Measurements from ENCODE around the gene GPA33. TPM values are rescaled to one million over a fixed set of nuclear protein-coding genes. Genes with fewer than 3 reads are reported as not detected.

GPA33 gene
- total RNA-seq, 4 donors from 2014 or later = 1.7 TPM; not detected in 3

DNA sequence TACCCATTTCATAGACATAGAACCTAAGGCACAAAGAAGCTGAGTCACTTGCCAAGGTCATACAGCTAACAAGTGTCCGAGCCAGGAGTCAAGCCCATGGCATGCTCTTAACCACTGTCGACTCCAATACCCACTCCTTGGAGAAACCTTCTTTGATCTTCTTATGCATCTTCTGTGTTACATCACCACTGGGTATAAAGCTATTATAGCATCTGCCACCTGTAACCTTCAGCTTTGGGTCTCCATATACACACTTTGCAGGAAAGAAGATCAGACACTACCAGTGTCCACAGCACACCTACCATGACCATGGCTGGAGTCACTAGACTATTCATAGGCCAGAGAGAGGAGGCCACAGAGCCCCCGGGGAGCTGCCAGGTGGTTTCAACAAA lies 29.1 kb downstream of the GPA33 start:
- 78 to 92% methylated on average over 2 to 3 of the region's 3 CpGs for WGBS, 2 donors (ENCODE audit: low coverage in 1 of 2)
- Histone ChIP-seq H3K9me3 (no peaks in the 10 kb centered on the region), H3K27me3 (peaks cover 16% of the 10 kb centered on the region), H3K4me3 (no peak overlapping the region), H3K27ac (no peak overlapping the region), H3K4me1 (peaks cover 0 to 10% (median 4%) of the 10 kb centered on the region in 3 donors), H3K36me3 (no peaks in the 10 kb centered on the region)
- ATAC-seq = no peak
- no peak for TF ChIP-seq POLR2A (IDR thresholded peaks at IDR 0.05)
- TF ChIP-seq POLR2AphosphoS5 (IDR thresholded peaks at IDR 0.05) = no peak
- TF ChIP-seq, protein P1, sequence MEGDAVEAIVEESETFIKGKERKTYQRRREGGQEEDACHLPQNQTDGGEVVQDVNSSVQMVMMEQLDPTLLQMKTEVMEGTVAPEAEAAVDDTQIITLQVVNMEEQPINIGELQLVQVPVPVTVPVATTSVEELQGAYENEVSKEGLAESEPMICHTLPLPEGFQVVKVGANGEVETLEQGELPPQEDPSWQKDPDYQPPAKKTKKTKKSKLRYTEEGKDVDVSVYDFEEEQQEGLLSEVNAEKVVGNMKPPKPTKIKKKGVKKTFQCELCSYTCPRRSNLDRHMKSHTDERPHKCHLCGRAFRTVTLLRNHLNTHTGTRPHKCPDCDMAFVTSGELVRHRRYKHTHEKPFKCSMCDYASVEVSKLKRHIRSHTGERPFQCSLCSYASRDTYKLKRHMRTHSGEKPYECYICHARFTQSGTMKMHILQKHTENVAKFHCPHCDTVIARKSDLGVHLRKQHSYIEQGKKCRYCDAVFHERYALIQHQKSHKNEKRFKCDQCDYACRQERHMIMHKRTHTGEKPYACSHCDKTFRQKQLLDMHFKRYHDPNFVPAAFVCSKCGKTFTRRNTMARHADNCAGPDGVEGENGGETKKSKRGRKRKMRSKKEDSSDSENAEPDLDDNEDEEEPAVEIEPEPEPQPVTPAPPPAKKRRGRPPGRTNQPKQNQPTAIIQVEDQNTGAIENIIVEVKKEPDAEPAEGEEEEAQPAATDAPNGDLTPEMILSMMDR (IDR thresholded peaks at IDR 0.05) = no peak
- TF ChIP-seq EP300 (IDR thresholded peaks at IDR 0.05) = no peak

DNA sequence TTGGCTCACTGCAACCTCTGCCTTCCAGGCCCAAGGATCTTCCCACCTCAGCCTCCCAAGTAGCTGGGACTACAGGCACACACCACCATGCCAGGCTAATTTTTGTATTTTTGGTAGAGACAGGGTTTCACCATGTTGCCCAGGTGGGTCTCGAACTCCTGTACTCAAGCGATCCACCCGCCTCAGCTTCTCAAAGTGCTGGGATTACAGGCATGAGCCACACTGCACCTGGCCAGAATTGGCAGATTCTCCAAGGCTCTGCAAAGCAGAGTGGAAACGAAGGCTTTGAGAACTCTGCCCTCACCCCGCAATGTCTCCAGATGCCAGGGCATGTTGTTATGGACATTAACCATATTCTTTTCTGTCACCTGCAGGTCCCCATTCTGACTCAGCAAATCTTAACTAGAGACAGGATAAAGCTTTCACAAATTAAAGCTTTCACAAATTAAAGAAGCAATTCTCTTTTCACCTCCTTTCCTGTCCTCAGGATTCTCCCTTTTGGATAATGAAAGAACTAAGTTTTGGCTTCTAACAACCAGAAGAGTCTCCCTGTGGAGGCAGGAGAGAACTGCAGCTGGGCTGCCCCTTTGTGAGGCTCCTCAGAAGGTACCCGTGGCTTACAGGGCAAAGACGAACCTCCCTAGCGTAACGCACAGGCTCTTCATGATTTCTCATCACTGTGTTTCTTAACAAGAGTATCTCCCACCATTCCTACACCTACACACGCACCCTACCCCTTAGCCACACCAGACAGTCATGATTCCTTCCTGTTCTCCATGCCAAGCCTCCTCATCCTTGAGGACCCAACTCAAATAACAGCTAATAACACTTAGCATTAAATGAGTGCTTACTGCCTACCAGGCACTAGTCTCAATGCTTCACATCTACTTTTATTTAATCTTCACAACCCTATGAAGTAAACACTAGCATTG lies 29.8 kb downstream of the GPA33 start:
- Histone ChIP-seq H3K4me3 (no peak overlapping the region), H3K27ac (no peak overlapping the region), H3K27me3 (peaks cover 14% of the 10 kb centered on the region), H3K9me3 (no peaks in the 10 kb centered on the region), H3K36me3 (no peaks in the 10 kb centered on the region), H3K4me1 (peaks cover 0 to 10% (median 4%) of the 10 kb centered on the region in 3 donors)
- TF ChIP-seq, protein P1 (IDR thresholded peaks at IDR 0.05) = no peak
- TF ChIP-seq EP300 (IDR thresholded peaks at IDR 0.05) (no peak), POLR2AphosphoS5 (IDR thresholded peaks at IDR 0.05) (no peak), POLR2A (IDR thresholded peaks at IDR 0.05) (no peak)
- no peak for ATAC-seq
- WGBS, 2 donors (ENCODE audit: low coverage in 1 of 2) = 76 to 79% methylated on average over 8 to 10 of the region's 10 CpGs

DNA sequence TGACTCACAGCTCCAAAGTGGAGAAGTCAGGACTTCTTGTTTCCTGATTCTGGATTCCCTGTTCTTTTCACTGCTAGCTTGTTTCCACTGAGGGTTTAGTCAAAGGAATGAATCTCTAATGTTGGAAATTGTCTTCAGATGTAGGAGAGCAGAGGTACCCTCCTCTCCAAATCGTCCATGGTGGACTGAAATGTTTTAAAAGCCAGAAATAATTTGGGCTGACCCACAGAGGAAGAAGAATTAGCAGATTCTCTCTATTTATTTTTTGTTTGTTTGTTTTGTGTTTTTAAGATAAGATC lies 30.4 kb downstream of the GPA33 start:
- ATAC-seq = no peak
- no peak for TF ChIP-seq POLR2AphosphoS5 (IDR thresholded peaks at IDR 0.05)
- TF ChIP-seq, protein P1 (IDR thresholded peaks at IDR 0.05) = no peak
- Histone ChIP-seq H3K4me3 (no peak overlapping the region), H3K9me3 (no peaks in the 10 kb centered on the region), H3K27me3 (peaks cover 15% of the 10 kb centered on the region), H3K4me1 (peaks cover 0 to 10% (median 4%) of the 10 kb centered on the region in 3 donors), H3K27ac (no peak overlapping the region), H3K36me3 (no peaks in the 10 kb centered on the region)
- 22 to 27% methylated on average over 1 of the region's 1 CpG for WGBS, 2 donors (ENCODE audit: low coverage in 1 of 2)

DNA sequence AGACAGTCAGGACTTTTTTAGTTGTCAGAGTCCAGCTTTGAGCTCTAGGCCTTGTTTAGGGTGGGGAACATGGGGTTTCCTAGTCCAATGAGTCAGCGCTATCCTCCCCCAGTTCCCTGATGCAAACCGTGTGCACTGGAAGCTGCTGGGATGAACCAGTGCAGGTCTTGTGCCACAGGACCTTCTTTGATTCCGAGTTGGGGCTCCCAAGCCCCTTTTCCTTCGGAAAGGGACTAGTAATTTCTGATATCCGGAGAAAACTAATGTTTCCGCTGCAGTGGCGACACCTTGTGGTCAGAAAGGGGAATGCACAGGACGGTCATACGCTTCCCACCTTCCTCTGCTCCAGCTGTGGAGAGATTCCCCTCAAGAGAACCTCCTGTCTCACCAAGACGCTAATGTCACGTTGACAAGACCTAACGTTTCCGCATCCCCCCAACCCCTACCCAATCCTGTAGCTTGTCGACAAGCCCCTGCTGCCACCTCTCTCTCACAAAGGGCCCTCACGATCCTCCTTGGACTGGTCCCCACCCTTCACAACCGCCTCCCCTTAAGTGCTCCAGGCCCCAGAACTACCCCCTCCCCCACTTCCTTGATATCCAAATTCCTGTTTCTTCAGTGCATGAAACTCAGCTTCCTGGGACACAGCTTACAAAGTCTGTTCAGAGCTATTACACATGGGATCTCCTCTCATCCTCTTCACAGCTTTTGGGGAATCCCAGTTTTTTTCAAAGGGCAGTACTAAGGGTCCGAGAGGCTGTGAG lies 30.9 kb downstream of the GPA33 start:
- WGBS, 2 donors (ENCODE audit: low coverage in 1 of 2) = 6 to 16% methylated on average over 7 to 13 of the region's 17 CpGs
- H3K36me3 ChIP-seq = no peaks in the 10 kb centered on the region
- H3K4me3 ChIP-seq = no peak overlapping the region
- peak overlapping the region in 1 of 4 donors; percentile 9 for H3K27ac ChIP-seq
- no peaks in the 10 kb centered on the region for H3K9me3 ChIP-seq
- H3K27me3 ChIP-seq = peaks cover 19% of the 10 kb centered on the region
- peak; percentile 52 for ATAC-seq
- TF ChIP-seq, protein P1 (IDR thresholded peaks at IDR 0.05) = peak; percentile 90 to 97 (median 93)
- no peak for TF ChIP-seq POLR2AphosphoS5 (IDR thresholded peaks at IDR 0.05)
- H3K4me1 ChIP-seq = peaks cover 0 to 10% (median 4%) of the 10 kb centered on the region in 3 donors
